ENCODE measurements around the gene TBC1D2. TPM values are rescaled to one million over a fixed set of nuclear protein-coding genes. Genes with fewer than 3 reads are reported as not detected.

TBC1D2 gene
- total and polyA plus RNA-seq, 2 of the 13 experiments (the other 11 are each of a cell fraction or from before 2014, with no cell fraction given), result 2.0 to 2.8 TPM

DNA sequence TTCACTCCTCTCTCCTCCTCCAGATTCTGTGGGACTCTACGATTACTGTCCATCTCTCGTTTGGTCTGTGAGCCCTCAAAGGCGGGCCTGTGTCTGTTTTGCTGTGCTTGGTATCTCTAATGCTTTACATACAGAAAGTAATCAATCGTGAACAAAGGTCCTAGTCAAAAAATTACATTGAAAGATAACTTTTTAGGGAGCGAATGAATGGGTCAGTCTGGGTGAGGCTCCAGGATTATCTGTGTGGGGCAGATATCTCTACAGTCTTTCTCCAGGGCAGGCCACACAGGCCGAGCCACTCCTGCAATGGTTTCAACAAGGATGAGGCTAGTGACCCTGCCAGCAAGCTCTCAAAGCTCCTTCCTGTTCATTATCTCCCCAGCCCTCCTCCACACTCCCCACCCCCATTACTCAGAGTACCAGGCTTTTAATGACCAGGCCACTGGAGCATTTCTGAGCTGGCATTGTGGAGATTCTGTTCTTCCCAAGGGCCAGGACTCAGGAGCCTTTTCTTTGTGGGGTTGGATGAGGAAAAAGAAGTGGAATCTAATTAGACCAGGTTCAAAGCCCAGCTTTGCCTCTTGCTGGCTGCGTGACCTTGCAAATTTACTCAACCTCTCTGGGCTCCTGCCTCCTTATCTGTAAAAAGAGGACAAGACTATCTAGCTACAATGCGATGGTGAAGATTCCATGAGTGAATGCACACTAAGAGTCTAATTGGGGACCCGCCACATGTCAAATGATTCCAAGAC, 73.2 kb downstream of the TBC1D2 start (continued):
- TF ChIP-seq, protein P1, sequence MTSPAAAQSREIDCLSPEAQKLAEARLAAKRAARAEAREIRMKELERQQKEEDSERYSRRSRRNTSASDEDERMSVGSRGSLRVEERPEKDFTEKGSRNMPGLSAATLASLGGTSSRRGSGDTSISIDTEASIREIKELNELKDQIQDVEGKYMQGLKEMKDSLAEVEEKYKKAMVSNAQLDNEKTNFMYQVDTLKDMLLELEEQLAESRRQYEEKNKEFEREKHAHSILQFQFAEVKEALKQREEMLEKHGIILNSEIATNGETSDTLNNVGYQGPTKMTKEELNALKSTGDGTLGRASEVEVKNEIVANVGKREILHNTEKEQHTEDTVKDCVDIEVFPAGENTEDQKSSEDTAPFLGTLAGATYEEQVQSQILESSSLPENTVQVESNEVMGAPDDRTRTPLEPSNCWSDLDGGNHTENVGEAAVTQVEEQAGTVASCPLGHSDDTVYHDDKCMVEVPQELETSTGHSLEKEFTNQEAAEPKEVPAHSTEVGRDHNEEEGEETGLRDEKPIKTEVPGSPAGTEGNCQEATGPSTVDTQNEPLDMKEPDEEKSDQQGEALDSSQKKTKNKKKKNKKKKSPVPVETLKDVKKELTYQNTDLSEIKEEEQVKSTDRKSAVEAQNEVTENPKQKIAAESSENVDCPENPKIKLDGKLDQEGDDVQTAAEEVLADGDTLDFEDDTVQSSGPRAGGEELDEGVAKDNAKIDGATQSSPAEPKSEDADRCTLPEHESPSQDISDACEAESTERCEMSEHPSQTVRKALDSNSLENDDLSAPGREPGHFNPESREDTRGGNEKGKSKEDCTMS (CRISPR knock-in tag; conservative IDR thresholded peaks at IDR 0.05), result no peak
- TF ChIP-seq SALL1 (CRISPR knock-in tag; IDR thresholded peaks at IDR 0.05) (0 out of 2 replicates have a peak, but pooled peaks have one; percentile 20), REPIN1 (CRISPR knock-in tag; IDR thresholded peaks at IDR 0.05; ENCODE audit: borderline replicate concordance, low read depth) (0 out of 2 replicates have a peak, but pooled peaks have one; percentile 5)
- TF ChIP-seq, protein P2, sequence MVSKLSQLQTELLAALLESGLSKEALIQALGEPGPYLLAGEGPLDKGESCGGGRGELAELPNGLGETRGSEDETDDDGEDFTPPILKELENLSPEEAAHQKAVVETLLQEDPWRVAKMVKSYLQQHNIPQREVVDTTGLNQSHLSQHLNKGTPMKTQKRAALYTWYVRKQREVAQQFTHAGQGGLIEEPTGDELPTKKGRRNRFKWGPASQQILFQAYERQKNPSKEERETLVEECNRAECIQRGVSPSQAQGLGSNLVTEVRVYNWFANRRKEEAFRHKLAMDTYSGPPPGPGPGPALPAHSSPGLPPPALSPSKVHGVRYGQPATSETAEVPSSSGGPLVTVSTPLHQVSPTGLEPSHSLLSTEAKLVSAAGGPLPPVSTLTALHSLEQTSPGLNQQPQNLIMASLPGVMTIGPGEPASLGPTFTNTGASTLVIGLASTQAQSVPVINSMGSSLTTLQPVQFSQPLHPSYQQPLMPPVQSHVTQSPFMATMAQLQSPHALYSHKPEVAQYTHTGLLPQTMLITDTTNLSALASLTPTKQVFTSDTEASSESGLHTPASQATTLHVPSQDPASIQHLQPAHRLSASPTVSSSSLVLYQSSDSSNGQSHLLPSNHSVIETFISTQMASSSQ (IDR thresholded peaks at IDR 0.05; ENCODE audit: low read depth), result no peak
- TF ChIP-seq, protein P2 (CRISPR knock-in tag; IDR thresholded peaks at IDR 0.05; ENCODE audit: borderline replicate concordance), result no peak; the same call in 1 of the 2 replicates

Measured in HepG2 (cell line).